Spinal cord (tissue), 10 donors: ENCODE data around the gene ITCH. TPM values are rescaled to one million over a fixed set of nuclear protein-coding genes. Genes with fewer than 3 reads are reported as not detected.
"Not testable (repeated sequence)": the region's sequence is repeated elsewhere in the genome, so short reads cannot be mapped to it uniquely, and the experiment has no call there.

Source experiments
- DNase-seq, 6 donors: peaks; one replicate each; pipeline versions ENCODE4 v3.0.0 to v3.0.0-alpha.2; 2013 to 2015; ENCODE audit warnings: low spot score in 6 of 6, low read depth in 4 of 6
- H3K27ac ChIP-seq: one replicate; pipeline ENCODE4 v1.5.1; 2013; ENCODE audit warnings: low read depth, low read length, control low read depth
- H3K27me3 ChIP-seq: one replicate; pipeline ENCODE4 v1.6.1; 2013; ENCODE audit warnings: low read length; ENCODE audit not compliant: control insufficient read depth, insufficient read depth
- H3K36me3 ChIP-seq: one replicate; pipeline ENCODE4 v1.6.1; 2013; ENCODE audit warnings: low read length; ENCODE audit not compliant: control insufficient read depth, insufficient read depth
- H3K4me1 ChIP-seq: one replicate; pipeline ENCODE4 v1.6.1; 2013; ENCODE audit warnings: low read length; ENCODE audit not compliant: control insufficient read depth, insufficient read depth
- H3K4me3 ChIP-seq: one replicate; pipeline ENCODE4 v1.5.1; 2013; ENCODE audit warnings: low read depth, low read length, control low read depth
- H3K9me3 ChIP-seq: one replicate; pipeline ENCODE4 v1.6.1; 2013; ENCODE audit warnings: low read length; ENCODE audit not compliant: control insufficient read depth, insufficient read depth
- WGBS: methylation state at CpG from one replicate; pipeline ENCODE4 v1.1.5; 2013; ENCODE audit warnings: missing lambda C conversion rate; ENCODE audit not compliant: insufficient coverage; 5-methylcytosine and 5-hydroxymethylcytosine counted together
- polyA plus RNA-seq, 2 donors: library from polyadenylated mRNA; unstranded; fragments of 120-200 nt; gene quantifications; one replicate each; pipeline ENCODE4 v1.2.1, GENCODE V29; 2013; ENCODE audit not compliant: insufficient read length in 2 of 2
- total RNA-seq, 2 donors: library from RNA; depleted of rRNA in 1 of 2; stranded (reverse); fragments of 120-200 nt in 1 of 2; fragments of >200 nt in 1 of 2; gene quantifications; one replicate each; pipeline versions ENCODE4 v1.2.3 to v1.2.4, GENCODE V29; 2013 to 2014
- donor health status: healthy.

The ITCH gene
- total and polyA plus RNA-seq, 4 donors = 25.3 to 88.5 (median 46.7) TPM

DNA sequence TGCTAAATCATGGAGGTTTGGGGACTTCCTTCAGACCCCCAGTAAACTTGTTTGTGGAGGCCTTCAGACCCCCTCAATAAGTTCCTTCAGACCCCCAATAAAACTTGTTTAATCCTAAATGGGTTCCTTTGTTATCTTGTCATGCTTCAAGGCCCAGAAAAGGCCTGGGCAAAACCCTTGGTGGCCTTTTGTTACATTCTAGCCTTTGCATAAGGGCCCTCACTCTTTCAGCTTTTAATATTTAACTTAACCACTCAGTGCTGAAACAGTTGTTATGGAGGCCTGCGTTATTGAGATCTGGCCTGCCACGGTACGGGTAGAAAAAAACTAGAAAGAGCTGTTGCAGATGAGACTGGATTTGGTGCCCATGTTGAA, 148.8 kb downstream of the ITCH start:
- H3K27ac ChIP-seq = no peak overlapping the region

DNA sequence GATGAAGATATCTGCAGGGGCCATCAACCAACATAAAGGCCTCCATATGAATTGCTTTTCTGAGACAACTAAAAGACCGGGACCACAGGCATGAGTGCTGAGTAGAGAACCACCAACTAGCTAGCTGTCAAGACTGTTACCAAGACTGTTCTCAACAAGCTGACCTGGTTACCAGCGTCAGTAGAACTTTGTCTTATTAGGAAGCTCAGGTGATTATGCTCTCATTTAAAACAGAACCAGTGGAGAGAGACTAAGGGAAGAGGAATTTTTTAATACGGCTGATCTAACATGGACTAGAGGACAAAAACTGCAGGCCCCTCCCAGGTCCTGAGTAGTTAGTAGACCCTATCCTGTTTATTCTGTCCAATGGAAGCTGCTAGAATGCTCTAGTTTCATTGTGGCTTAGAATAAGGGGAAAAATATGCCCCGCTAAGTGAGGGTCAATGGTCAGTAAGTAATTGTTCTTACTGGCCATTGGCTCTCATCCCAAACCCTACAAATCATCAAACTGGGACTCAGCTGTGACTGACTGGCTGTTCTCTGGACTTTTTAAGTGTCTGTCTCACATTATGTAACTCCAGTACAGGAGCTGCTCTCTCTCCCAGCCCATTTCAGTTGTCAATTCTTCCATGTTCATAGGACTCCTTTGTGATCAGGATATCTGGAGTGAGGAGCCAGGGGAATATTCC, 149.3 kb downstream of the ITCH start:
- WGBS = 89% methylated on average over 1 of the region's 4 CpGs
- Histone ChIP-seq H3K4me3 (no peak overlapping the region), H3K27ac (no peak overlapping the region)

More for the DNA sequence above, 148.8 kb downstream of the ITCH start:
- no peak for DNase-seq
- Histone ChIP-seq H3K4me1 (peaks cover 9% of the 10 kb centered on the region), H3K4me3 (no peak overlapping the region), H3K27me3 (no peaks in the 10 kb centered on the region), H3K9me3 (no peaks in the 10 kb centered on the region), H3K36me3 (peaks cover 7% of the 10 kb centered on the region)
- WGBS = 72% methylated on average over 2 of the region's 3 CpGs

DNA sequence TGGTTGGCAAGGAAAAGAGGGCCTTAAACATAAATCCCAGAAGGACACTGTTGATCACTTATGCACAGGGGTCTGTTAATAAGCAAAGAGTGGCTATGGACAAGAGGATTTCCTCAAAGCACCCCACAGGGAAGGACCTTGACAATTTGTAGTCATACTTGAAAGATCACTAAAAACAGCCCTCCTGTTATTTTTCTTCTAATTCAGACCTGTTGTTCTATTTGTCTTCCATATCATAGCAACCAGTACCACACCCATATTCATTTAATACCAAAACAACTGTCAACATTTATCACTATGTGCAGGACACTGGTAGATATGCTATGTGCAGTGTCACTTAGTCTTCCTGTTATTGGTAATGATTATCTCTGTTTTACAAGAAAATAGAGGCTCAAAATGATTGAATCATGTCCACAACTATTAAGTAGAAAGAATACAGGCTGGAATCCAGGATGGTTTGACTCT, 149.9 kb downstream of the ITCH start:
- DNase-seq = no peak
- no peaks in the 10 kb centered on the region for H3K9me3 ChIP-seq
- H3K36me3 ChIP-seq = peaks cover 7% of the 10 kb centered on the region
- no peak overlapping the region for H3K27ac ChIP-seq
- no peaks in the 10 kb centered on the region for H3K27me3 ChIP-seq
- H3K4me3 ChIP-seq = no peak overlapping the region
- peaks cover 13% of the 10 kb centered on the region for H3K4me1 ChIP-seq

More for the DNA sequence above, 149.3 kb downstream of the ITCH start:
- DNase-seq = no peak
- Histone ChIP-seq H3K27me3 (no peaks in the 10 kb centered on the region), H3K36me3 (peaks cover 7% of the 10 kb centered on the region), H3K4me1 (peaks cover 9% of the 10 kb centered on the region), H3K9me3 (no peaks in the 10 kb centered on the region)

DNA sequence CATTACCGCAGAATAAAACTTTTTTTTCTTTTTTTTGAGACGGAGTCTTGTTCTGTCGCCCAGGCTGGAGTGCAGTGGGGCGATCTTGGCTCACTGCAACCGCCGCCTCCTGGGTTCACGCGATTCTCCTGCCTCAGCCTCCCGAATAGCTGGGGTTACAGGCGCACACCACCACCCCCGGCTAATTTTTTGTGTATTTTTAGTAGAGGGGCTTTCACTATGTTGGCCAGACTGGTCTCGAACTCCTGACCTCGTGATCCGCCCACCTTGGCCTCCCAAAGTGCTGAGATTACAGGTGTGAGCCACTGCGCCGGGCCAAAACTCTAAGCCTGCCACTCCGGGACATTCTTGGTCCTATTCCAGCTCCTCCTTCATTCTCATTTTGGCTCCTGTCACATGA, 151.0 kb downstream of the ITCH start:
- WGBS = 95% methylated on average over 11 of the region's 17 CpGs
- not testable (repeated sequence) for H3K27ac ChIP-seq, H3K36me3 ChIP-seq, H3K4me3 ChIP-seq, H3K27me3 ChIP-seq, DNase-seq, H3K9me3 ChIP-seq
- H3K4me1 ChIP-seq = peaks cover 13% of the 10 kb centered on the region

DNA sequence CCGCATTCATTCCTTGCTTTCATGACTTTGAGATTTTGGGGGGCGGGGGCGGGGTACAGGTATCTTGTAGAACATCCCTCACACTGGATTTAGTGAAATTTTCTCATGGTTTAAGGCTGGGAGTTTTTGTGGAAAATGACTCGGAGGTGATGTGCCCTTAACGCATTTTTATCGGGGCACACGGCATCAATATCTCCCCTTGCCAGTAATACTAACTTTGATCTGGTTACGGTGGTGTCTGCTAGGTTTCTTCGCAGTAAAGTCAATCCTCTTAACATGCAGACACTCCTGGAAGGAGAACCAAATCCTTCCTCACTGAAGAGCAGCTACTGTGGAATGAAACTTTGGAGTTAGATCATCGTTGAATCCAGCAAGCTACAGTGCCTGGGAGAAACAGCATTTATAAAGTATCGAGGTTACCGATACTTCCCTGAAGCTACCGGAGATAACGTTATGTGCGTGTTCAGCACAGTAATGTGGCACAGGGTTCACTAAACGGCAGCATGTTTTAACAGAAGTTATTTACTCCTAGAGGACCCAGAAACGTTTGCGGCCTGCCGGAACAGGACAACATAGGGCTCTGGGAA, 151.9 kb downstream of the ITCH start:
- Histone ChIP-seq H3K4me3 (peak overlapping the region; percentile 88), H3K27ac (peak overlapping the region; percentile 92), H3K36me3 (peaks cover 10% of the 10 kb centered on the region), H3K9me3 (no peaks in the 10 kb centered on the region), H3K27me3 (no peaks in the 10 kb centered on the region), H3K4me1 (peaks cover 13% of the 10 kb centered on the region)
- WGBS = 4% methylated on average over 10 of the region's 19 CpGs
- DNase-seq = no peak

DNA sequence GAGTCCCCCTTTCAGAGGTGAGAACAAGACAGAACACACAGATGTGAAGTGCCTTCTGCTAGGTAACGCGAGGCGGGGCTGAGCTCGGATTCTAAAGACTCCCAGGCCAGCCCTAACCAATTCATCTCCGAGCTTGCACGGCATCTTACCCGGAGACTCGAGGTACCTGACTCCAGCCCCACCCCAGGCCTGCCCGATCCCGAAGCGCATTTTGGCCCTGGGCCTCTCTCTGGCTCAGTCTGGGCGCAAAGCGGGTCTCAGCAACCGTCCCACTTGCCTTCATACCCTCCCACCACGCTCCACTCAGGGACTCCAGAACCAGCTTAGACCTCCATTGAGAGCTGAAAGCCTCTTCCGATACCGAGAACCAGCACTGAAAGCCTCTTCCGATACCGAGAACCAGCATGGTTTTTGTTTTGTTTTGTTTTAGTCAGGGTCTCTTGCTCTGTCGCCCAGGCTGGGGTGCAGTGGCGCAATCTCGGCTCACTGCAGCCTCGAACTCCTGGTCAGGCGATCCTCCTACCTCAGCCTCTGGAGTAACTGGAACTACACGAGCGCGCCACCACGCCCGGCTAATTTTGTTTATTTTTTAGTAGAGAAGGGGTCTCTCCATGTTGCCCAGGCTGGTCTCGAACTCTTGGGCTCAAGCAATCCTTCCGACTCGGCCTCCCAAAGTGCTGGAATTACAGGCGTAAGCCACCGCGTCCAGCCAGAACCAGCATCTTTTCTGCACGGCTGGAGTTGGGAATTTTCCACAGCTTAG, 152.6 kb downstream of the ITCH start:
- peak in 5 of 6 donors; percentile 18 to 90 (median 43) for DNase-seq
- 1% methylated on average over 31 of the region's 36 CpGs for WGBS
- H3K4me3 ChIP-seq = peak overlapping the region; percentile 88

DNA sequence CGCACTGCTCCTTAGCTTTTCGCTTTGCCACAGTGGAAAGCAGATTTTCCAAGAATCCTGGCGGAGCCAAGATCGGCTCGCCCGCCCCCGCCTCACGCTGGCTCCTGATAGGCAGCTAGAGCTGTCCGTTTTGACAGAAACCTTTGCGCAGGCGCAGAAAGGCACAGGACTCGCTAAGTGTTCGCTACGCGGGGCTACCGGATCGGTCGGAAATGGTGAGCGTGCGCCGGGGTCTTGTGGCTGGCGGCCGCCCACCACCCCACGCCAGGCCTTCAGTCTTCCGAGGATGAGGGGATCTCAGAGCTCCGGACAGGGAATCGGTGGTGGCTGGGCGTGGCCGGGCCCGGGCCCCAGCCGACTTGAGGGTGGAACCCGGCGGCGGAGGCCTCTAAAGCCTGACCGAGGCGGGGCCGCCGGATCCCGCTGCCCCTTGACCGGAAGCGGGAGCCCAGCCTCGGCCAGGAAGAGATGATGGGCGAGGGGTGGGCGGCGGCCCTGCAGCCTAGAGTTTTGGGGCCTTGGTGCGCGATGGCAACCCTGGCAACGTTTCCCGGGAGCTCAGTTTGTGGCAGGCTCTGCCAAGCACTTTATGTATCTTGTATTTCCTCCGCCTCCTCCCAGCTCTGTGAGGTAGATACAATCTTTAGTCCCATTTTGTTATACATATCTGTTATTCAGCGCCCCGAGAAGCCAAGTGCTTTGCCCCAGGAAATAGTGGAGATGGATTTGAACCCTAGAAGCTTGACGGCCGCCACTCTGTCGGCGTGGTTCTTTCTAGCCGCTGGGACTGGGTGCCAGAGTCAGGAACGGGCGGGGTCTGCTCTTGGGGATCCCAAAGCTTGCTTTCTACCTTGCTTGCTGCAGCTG, 153.4 kb downstream of the ITCH start, which contains the start of gene DYNLRB1:
DYNLRB1 (plus strand) TSS at position 176 of the 867 bp plus-strand sequence; CDS start at position 213, 37 bp downstream.
- H3K27ac ChIP-seq = peak within 1 kb of the TSS; percentile 92
- H3K4me1 ChIP-seq = peaks cover 13% of the 10 kb centered on the region
- H3K9me3 ChIP-seq = no peaks in the 10 kb centered on the region
- H3K4me3 ChIP-seq = peak within 1 kb of the TSS; percentile 88
- H3K27me3 ChIP-seq = no peaks in the 10 kb centered on the region
- peak; percentile 95 to 99 (median 98) for DNase-seq
- peaks cover 9% of the 10 kb centered on the region for H3K36me3 ChIP-seq
- under 1% methylated on average over 53 of the region's 59 CpGs for WGBS

More for the DNA sequence above, 152.6 kb downstream of the ITCH start:
- H3K36me3 ChIP-seq = peaks cover 9% of the 10 kb centered on the region
- H3K27ac ChIP-seq = peak overlapping the region; percentile 92
- no peaks in the 10 kb centered on the region for H3K27me3 ChIP-seq
- H3K9me3 ChIP-seq = no peaks in the 10 kb centered on the region
- H3K4me1 ChIP-seq = peaks cover 13% of the 10 kb centered on the region

DNA sequence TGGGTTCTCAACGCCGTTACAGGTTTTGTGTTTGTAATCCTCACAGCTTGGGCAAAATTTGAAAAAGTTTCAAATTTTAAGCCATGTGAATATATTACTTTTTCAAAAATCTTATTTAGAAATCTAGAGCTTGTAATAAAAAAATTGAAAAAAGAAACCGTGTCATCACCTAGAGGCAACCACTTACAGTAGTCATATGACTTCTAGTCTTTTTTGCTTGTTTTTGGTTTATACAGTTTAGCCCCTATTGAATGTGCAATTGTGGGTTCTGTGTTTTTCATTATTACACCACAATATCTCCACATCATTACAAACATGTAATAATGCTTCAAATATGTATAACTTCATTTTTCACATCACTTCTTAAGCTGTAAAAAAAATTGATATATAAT, 154.0 kb downstream of the ITCH start:
- Histone ChIP-seq H3K4me3 (peak overlapping the region; percentile 88), H3K36me3 (peaks cover 13% of the 10 kb centered on the region), H3K27me3 (no peaks in the 10 kb centered on the region), H3K4me1 (peaks cover 13% of the 10 kb centered on the region), H3K27ac (peak overlapping the region; percentile 92), H3K9me3 (no peaks in the 10 kb centered on the region)
- WGBS = no CpG with 5 or more reads among the region's 3 CpGs
- DNase-seq = no peak

DNA sequence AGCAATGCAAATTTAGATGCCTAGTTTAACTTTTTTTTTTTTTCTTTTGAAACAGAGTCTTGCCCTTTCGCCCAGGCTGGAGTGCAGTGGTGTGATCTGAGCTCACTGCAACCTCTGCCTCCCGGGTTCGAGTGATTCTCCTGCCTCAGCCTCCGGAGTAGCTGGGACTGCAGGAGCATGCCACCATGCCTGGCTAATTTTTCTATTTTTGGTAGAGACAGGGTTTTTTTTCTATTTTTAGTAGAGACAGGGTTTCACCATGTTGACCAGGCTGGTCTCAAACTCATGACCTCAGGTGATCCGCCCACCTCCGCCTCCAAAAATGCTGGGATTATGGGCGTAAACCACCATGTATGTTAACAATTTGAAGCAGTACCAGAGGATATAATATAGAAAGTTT, 155.8 kb downstream of the ITCH start:
- not testable (repeated sequence) for DNase-seq, H3K27me3 ChIP-seq, H3K27ac ChIP-seq, H3K9me3 ChIP-seq, H3K4me3 ChIP-seq
- Histone ChIP-seq H3K4me1 (peaks cover 26% of the 10 kb centered on the region), H3K36me3 (peaks cover 20% of the 10 kb centered on the region)
- 97% methylated on average over 4 of the region's 7 CpGs for WGBS
